ENCODE data around the gene SMARCD3.

SMARCD3 gene

GRCh38 chr7:151257990-151258389 is 9.5 kb upstream of the SMARCD3 start:
- Histone ChIP-seq H3K27ac (ENCODE audit: low read length) (no peak overlapping the region), H3K79me2 (ENCODE audit: low read length) (no peaks in the 10 kb centered on the region), H3K27me3 (ENCODE audit: low read depth, low read length) (peaks cover 57% of the 10 kb centered on the region), H3K4me1 (ENCODE audit: low read length) (no peaks in the 10 kb centered on the region), H3K4me3 (ENCODE audit: low read length) (no peak overlapping the region), H3K9me3 (ENCODE audit: insufficient read depth, low read length) (no peaks in the 10 kb centered on the region), H3K36me3 (replicated peaks; ENCODE audit: low read depth, low read length) (no peaks in the 10 kb centered on the region), H3K9ac (ENCODE audit: low read length) (no peak overlapping the region), H3K4me2 (ENCODE audit: low read length) (no peak overlapping the region), H4K20me1 (ENCODE audit: insufficient read depth, low read length) (no peaks in the 10 kb centered on the region), H2AFZ (ENCODE audit: low read depth, low read length) (no peak overlapping the region)
- TF ChIP-seq EZH2phosphoT487 (IDR thresholded peaks at IDR 0.05; ENCODE audit: low read depth) (no peak), CTCF (IDR thresholded peaks at IDR 0.05; ENCODE audit: low read depth, low read length) (no peak)

- no peak overlapping the region for H3K4me3 ChIP-seq (ENCODE audit: low read length)
- H3K4me2 ChIP-seq (ENCODE audit: low read length): no peak overlapping the region
- H3K79me2 ChIP-seq (ENCODE audit: low read length): no peaks in the 10 kb centered on the region
- peaks cover 60% of the 10 kb centered on the region for H3K27me3 ChIP-seq (ENCODE audit: low read depth, low read length)
- H3K9me3 ChIP-seq (ENCODE audit: insufficient read depth, low read length): no peaks in the 10 kb centered on the region
- no peak overlapping the region for H3K27ac ChIP-seq (ENCODE audit: low read length)
- no peak overlapping the region for H2AFZ ChIP-seq (ENCODE audit: low read depth, low read length)
- H3K9ac ChIP-seq (ENCODE audit: low read length): no peak overlapping the region
- H3K4me1 ChIP-seq (ENCODE audit: low read length): no peaks in the 10 kb centered on the region
- no peaks in the 10 kb centered on the region for H3K36me3 ChIP-seq (replicated peaks; ENCODE audit: low read depth, low read length)
- H4K20me1 ChIP-seq (ENCODE audit: insufficient read depth, low read length): no peaks in the 10 kb centered on the region
- TF ChIP-seq CTCF (IDR thresholded peaks at IDR 0.05; ENCODE audit: low read depth, low read length): no peak
- TF ChIP-seq EZH2phosphoT487 (IDR thresholded peaks at IDR 0.05; ENCODE audit: low read depth): no peak
Observed at GRCh38 chr7:151256410-151257045, 8.0 kb upstream of the SMARCD3 start.

- Histone ChIP-seq H3K79me2 (ENCODE audit: low read length) (no peaks in the 10 kb centered on the region), H3K27ac (ENCODE audit: low read length) (no peak overlapping the region), H3K4me3 (ENCODE audit: low read length) (no peak overlapping the region), H3K9me3 (ENCODE audit: insufficient read depth, low read length) (no peaks in the 10 kb centered on the region), H3K4me2 (ENCODE audit: low read length) (no peak overlapping the region), H2AFZ (ENCODE audit: low read depth, low read length) (no peak overlapping the region), H3K4me1 (ENCODE audit: low read length) (no peaks in the 10 kb centered on the region), H3K27me3 (ENCODE audit: low read depth, low read length) (peaks cover 54% of the 10 kb centered on the region), H3K9ac (ENCODE audit: low read length) (no peak overlapping the region), H3K36me3 (replicated peaks; ENCODE audit: low read depth, low read length) (no peaks in the 10 kb centered on the region), H4K20me1 (ENCODE audit: insufficient read depth, low read length) (no peaks in the 10 kb centered on the region)
- TF ChIP-seq CTCF (IDR thresholded peaks at IDR 0.05; ENCODE audit: low read depth, low read length): no peak
- TF ChIP-seq EZH2phosphoT487 (IDR thresholded peaks at IDR 0.05; ENCODE audit: low read depth): no peak
Observed at GRCh38 chr7:151255390-151255789, 6.9 kb upstream of the SMARCD3 start.

GRCh38 chr7:151254851-151255250 is 6.4 kb upstream of the SMARCD3 start:
- H4K20me1 ChIP-seq (ENCODE audit: insufficient read depth, low read length): no peaks in the 10 kb centered on the region
- H3K9ac ChIP-seq (ENCODE audit: low read length): no peak overlapping the region
- H2AFZ ChIP-seq (ENCODE audit: low read depth, low read length): no peak overlapping the region
- no peaks in the 10 kb centered on the region for H3K36me3 ChIP-seq (replicated peaks; ENCODE audit: low read depth, low read length)
- H3K4me3 ChIP-seq (ENCODE audit: low read length): no peak overlapping the region
- H3K4me1 ChIP-seq (ENCODE audit: low read length): no peaks in the 10 kb centered on the region
- H3K27ac ChIP-seq (ENCODE audit: low read length): no peak overlapping the region
- no peaks in the 10 kb centered on the region for H3K79me2 ChIP-seq (ENCODE audit: low read length)
- no peaks in the 10 kb centered on the region for H3K9me3 ChIP-seq (ENCODE audit: insufficient read depth, low read length)
- H3K4me2 ChIP-seq (ENCODE audit: low read length): no peak overlapping the region
- peaks cover 52% of the 10 kb centered on the region for H3K27me3 ChIP-seq (ENCODE audit: low read depth, low read length)
- TF ChIP-seq EZH2phosphoT487 (IDR thresholded peaks at IDR 0.05; ENCODE audit: low read depth): no peak
- TF ChIP-seq CTCF (IDR thresholded peaks at IDR 0.05; ENCODE audit: low read depth, low read length): no peak

All from OCI-LY3 (cell line).